Lung (tissue), 12 donors: Measurements from ENCODE around the gene SMPDL3A. TPM values are rescaled to one million over a fixed set of nuclear protein-coding genes. Genes with fewer than 3 reads are reported as not detected.

Experiments used
- ATAC-seq: fragments of 200-7000 bp; cut with Tn5 transposase; one replicate; pipeline ENCODE4 v1.9.1; 2020; ENCODE audit warnings: moderate number of reproducible peaks; ENCODE audit not compliant: insufficient read depth, low FRiP score
- DNase-seq, 3 donors: peaks; one replicate each; pipeline ENCODE4 v3.0.0-alpha.2; 2013 to 2017
- H3K27ac ChIP-seq, 2 donors: one replicate each; pipeline ENCODE4 v1.5.1; 2013; ENCODE audit warnings: mild to moderate bottlenecking in 2 of 2, moderate library complexity in 2 of 2, control low read depth in 1 of 2, inconsistent platforms in 1 of 2, low read depth in 1 of 2, low read length in 1 of 2
- H3K27me3 ChIP-seq, 3 donors: one replicate each; pipeline ENCODE4 v1.5.1; 2013; ENCODE audit warnings: low read length in 2 of 3; ENCODE audit not compliant: control insufficient read depth in 3 of 3, insufficient read depth in 3 of 3
- H3K36me3 ChIP-seq, 4 donors: one replicate each; pipeline ENCODE4 v1.5.1; 2013; ENCODE audit warnings: low read length in 4 of 4, mild to moderate bottlenecking in 1 of 4, moderate library complexity in 1 of 4; ENCODE audit not compliant: control insufficient read depth in 4 of 4, insufficient read depth in 4 of 4
- H3K4me1 ChIP-seq, 5 donors: one replicate each; pipeline ENCODE4 v1.5.1; 2013; ENCODE audit warnings: low read length in 5 of 5, mild to moderate bottlenecking in 2 of 5, moderate library complexity in 1 of 5; ENCODE audit not compliant: control insufficient read depth in 5 of 5, insufficient read depth in 5 of 5
- H3K4me3 ChIP-seq: one replicate; pipeline ENCODE4 v1.5.1; 2013; ENCODE audit warnings: mild to moderate bottlenecking, control low read depth, moderate library complexity
- H3K9ac ChIP-seq, 2 donors: one replicate each; pipeline ENCODE4 v1.5.1; 2013; ENCODE audit warnings: low read length in 2 of 2, control low read depth in 1 of 2; ENCODE audit not compliant: insufficient read depth in 1 of 2
- H3K9me3 ChIP-seq, 4 donors: one replicate each; pipeline ENCODE4 v1.5.1; 2013; ENCODE audit warnings: low read length in 3 of 4, mild to moderate bottlenecking in 1 of 4, moderate library complexity in 1 of 4; ENCODE audit not compliant: control insufficient read depth in 4 of 4, insufficient read depth in 3 of 4
- CTCF ChIP-seq: IDR thresholded peaks from 2 replicates; pipeline ENCODE4 v1.5.1; 2012; ENCODE audit warnings: mild to moderate bottlenecking; ENCODE audit errors: control extremely low read depth, extremely low read depth
- WGBS, 2 donors: extraction: QIAGEN DNeasy Blood & Tissue Kit; methylation state at CpG; one replicate each; pipeline ENCODE4 v1.1.7; 2013; 5-methylcytosine and 5-hydroxymethylcytosine counted together
- polyA plus RNA-seq, 2 donors: library from polyadenylated mRNA; stranded (reverse); fragments of 200-250 nt; gene quantifications; one replicate each; pipeline ENCODE4 v1.2.1, GENCODE V29; 2013
- total RNA-seq, 2 donors: library from RNA; depleted of rRNA in 1 of 2; stranded (reverse); fragments of >200 nt in 1 of 2; gene quantifications; one replicate each; pipeline ENCODE4 v1.2.1, GENCODE V29; 2014 to 2021
- donor health status: control.
- donor health status: control.
- donor health status: Bipolar disorder and iron deficiency.
- donor health status: healthy.
- donor health status: DM: yes; HTN: yes; CAD: no.

SMPDL3A gene
- total and polyA plus RNA-seq, 4 donors, result 14.0 to 55.2 (median 30.0) TPM

DNA sequence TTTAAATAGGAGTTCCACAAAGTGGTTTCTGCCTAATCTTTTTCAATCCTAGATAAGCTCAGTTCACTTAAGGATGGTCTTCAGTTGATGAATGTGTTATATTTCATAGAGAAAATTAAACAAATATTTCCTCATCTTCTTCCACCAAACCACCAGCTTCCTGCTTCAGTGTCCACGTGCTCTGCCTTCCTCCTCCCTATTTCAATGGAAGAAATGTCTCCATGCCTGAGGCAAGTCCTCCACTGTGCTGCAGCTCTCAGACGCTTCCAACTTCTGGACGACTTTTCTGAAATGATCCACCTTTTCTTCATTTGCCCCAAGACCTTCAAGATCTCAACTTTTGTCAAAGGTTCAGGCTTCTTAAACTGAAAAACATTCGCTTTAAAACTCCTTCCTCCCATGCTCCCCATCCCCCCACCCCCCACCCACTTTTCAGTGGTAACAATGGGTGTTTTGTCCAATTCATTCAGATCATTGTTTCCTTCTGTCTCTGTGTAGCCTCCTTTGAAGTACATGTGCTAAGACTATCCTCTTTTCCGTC lies 34.8 kb upstream of the SMPDL3A start:
- H3K9ac ChIP-seq, result no peak overlapping the region
- H3K4me1 ChIP-seq, result peaks cover 0 to 6% (median 0%) of the 10 kb centered on the region in 5 donors
- TF ChIP-seq CTCF, result no peak
- H3K27me3 ChIP-seq, result no peaks in the 10 kb centered on the region
- no peak overlapping the region for H3K4me3 ChIP-seq
- no peak overlapping the region for H3K27ac ChIP-seq
- DNase-seq, result no peak
- WGBS, 2 donors, result 55 to 69% methylated on average over 5 of the region's 5 CpGs
- no peak for ATAC-seq
- H3K36me3 ChIP-seq, result no peaks in the 10 kb centered on the region
- no peaks in the 10 kb centered on the region for H3K9me3 ChIP-seq

DNA sequence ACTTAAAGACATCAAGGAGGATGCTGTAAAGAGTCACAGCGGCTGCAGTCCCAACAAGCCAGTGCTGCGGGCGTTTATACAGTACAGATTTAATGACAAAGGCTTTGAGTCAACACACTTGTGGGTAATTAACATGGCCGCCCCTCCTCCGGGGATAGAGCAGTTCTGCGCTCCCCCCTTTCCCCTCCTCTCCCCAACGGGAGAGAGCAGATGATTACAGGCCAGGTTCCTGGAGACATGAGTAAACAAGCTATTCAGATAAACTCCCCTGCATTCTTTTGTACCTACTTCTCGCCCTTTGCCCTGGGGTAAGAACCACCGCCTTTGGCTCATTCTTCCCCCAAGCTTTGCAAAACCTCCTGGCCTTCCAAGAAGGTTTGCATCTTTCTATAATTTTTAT lies 33.2 kb upstream of the SMPDL3A start:
- Histone ChIP-seq H3K4me1 (peaks cover 0 to 3% (median 0%) of the 10 kb centered on the region in 5 donors), H3K9ac (no peak overlapping the region), H3K4me3 (no peak overlapping the region), H3K9me3 (no peaks in the 10 kb centered on the region), H3K27ac (no peak overlapping the region), H3K36me3 (no peaks in the 10 kb centered on the region), H3K27me3 (no peaks in the 10 kb centered on the region)
- ATAC-seq (no peak), DNase-seq (no peak)
- no peak for TF ChIP-seq CTCF
- WGBS, 2 donors, result 82 to 84% methylated on average over 9 of the region's 9 CpGs

GRCh38 chr6:122758927-122759334 lies 30.1 kb upstream of the SMPDL3A start:
- no peak overlapping the region for H3K9ac ChIP-seq
- H3K4me3 ChIP-seq, result no peak overlapping the region
- DNase-seq (no peak), ATAC-seq (no peak)
- H3K9me3 ChIP-seq, result no peaks in the 10 kb centered on the region
- TF ChIP-seq CTCF, result no peak
- H3K36me3 ChIP-seq, result no peaks in the 10 kb centered on the region
- peaks cover 0 to 2% (median 0%) of the 10 kb centered on the region in 5 donors for H3K4me1 ChIP-seq
- H3K27ac ChIP-seq, result no peak overlapping the region
- 26 to 31% methylated on average over 1 of the region's 1 CpG for WGBS, 2 donors
- H3K27me3 ChIP-seq, result no peaks in the 10 kb centered on the region

DNA sequence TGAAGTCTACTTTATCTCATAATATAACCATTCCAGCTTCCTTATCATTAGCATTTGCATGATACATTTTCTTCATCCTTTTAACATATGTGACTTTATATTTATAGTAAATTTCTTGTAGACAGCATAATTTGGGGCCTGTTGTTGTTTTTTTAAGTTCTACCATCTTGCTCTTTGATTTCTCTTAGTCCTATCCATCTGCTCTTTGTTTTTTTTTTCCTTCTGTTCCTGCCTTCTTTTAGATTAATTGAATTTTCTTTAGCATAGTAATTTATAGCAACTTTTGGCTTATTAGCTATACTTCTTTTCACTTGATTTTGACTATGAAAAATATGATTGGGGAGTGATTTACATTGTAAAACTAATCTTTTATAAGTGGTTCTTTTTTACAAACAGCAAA lies 28.7 kb upstream of the SMPDL3A start:
- Histone ChIP-seq H3K9ac (no peak overlapping the region), H3K4me3 (no peak overlapping the region), H3K36me3 (no peaks in the 10 kb centered on the region), H3K9me3 (no peaks in the 10 kb centered on the region), H3K4me1 (no peaks in the 10 kb centered on the region), H3K27me3 (no peaks in the 10 kb centered on the region), H3K27ac (no peak overlapping the region)
- TF ChIP-seq CTCF, result no peak
- ATAC-seq (no peak), DNase-seq (no peak)
